Erythroblast (primary cell): ENCODE data around the gene FCHSD2.
"Not testable (repeated sequence)": the region's sequence is repeated elsewhere in the genome, so short reads cannot be mapped to it uniquely, and the experiment has no call there.

Experiments
- GATA1 ChIP-seq: IDR thresholded peaks from 2 replicates; pipeline ENCODE4 v1.6.1; 2011; ENCODE audit warnings: low read depth, mild to moderate bottlenecking, control low read depth, low read length, moderate library complexity
- POLR2A ChIP-seq: IDR thresholded peaks from 2 replicates; pipeline ENCODE4 v1.6.1; 2011; ENCODE audit warnings: mild to moderate bottlenecking, low read length

DNA sequence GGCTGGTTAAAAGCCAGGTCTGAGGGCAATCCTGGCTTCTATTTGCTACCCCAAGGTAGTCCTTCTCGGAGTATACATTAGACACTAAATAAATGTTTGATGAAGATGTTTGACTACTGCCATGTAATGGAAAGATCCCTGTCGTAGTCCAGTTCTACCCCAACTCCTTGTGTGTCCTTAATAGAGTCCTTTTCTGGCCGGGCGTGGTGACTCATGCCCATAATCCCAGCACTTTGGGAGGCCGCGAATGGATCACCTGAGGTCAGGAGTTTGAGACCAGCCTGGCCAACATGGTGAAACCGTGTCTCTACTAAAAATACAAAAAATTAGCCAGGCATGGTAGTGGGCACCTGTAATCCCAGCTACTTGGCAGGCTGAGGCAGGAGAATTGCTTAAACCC lies 350.9 kb downstream of the FCHSD2 start:
- not testable (repeated sequence) for TF ChIP-seq POLR2A, GATA1
